GM13977 (cell line): ENCODE results near the gene KRTAP24-1.

Source experiments
- DNase-seq: peaks from one replicate; pipeline ENCODE4 v3.0.0; 2012; ENCODE audit warnings: low spot score
- in situ Hi-C: fragments of 300-500 bp; cut with MboI; formaldehyde crosslinking; loops from one replicate; pipeline ENCODE4 v1.12.0; 2022; ENCODE audit warnings: low sequenced_read_pairs, low pct_unique_long_range_greater_than_20kb, mixed read lengths, inconsistent platforms; ENCODE audit not compliant: unreplicated experiment
- TF ChIP-seq, protein P1 (sequence below): IDR thresholded peaks from 2 replicates; pipeline ENCODE4 v1.5.1; 2012; ENCODE audit warnings: mild to moderate bottlenecking, control low read depth; ENCODE audit not compliant: insufficient read depth; ENCODE audit errors: extremely low read depth, missing control alignments

Gene KRTAP24-1

DNA sequence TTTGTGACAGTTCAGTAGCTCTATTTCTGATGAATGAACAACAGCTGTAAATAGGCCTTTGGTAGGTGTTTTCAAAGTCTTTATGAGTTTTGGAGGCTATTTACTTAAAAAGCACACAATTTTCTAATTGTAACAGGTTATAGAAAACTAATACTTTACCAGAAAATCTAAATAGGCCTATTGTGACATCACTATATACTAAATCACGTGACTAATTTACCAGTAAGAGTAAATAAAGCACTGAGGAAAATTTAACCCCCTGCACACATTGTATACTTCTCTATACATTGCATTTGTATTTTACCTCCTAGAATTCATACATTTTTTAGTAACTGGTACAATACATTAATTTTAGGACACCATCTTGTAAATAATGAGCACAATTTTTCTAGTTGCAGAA is 22.4 kb upstream of the KRTAP24-1 start:
- no peak for DNase-seq
- in situ Hi-C loops: no loop called here
- TF ChIP-seq, protein P1, sequence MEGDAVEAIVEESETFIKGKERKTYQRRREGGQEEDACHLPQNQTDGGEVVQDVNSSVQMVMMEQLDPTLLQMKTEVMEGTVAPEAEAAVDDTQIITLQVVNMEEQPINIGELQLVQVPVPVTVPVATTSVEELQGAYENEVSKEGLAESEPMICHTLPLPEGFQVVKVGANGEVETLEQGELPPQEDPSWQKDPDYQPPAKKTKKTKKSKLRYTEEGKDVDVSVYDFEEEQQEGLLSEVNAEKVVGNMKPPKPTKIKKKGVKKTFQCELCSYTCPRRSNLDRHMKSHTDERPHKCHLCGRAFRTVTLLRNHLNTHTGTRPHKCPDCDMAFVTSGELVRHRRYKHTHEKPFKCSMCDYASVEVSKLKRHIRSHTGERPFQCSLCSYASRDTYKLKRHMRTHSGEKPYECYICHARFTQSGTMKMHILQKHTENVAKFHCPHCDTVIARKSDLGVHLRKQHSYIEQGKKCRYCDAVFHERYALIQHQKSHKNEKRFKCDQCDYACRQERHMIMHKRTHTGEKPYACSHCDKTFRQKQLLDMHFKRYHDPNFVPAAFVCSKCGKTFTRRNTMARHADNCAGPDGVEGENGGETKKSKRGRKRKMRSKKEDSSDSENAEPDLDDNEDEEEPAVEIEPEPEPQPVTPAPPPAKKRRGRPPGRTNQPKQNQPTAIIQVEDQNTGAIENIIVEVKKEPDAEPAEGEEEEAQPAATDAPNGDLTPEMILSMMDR: no peak

DNA sequence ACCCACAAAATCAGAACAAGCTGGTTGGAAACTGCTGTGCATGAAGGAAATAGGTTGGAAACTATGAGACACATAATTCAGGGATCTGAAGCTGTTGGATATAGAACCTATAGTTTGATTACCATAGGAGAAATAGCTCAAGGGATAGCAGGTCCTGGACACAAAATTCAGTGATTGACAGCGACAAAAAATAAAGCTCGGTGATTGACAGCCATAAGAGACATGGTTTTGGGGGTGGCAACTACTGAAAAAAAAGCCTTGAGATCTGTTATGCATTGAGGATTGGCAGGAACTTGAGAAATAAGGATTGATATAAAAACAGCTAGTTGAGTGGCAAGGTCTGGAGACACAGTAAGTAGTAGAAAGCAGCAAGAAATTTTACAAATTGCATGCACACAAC is 6.5 kb upstream of the KRTAP24-1 start, which contains the start of gene KRTAP25-1:
Gene KRTAP25-1 (minus strand): TSS at position 300 of the 400 bp plus-strand sequence. CDS start 24 bp downstream, at position 276.
- in situ Hi-C loops: no loop called here
- DNase-seq: no peak
- TF ChIP-seq, protein P1: no peak

GRCh38 chr21:30271611-30272010 is 11.1 kb downstream of the KRTAP24-1 start:
- no peak for DNase-seq
- in situ Hi-C loops: no loop called here
- TF ChIP-seq, protein P1: no peak

- in situ Hi-C loops: no loop called here
- TF ChIP-seq, protein P1: no peak
- no peak for DNase-seq
Measured at GRCh38 chr21:30271156-30271555, 11.6 kb downstream of the KRTAP24-1 start.

- in situ Hi-C loops: no loop called here
- TF ChIP-seq, protein P1: no peak
- no peak for DNase-seq
Measured at GRCh38 chr21:30269803-30270530, 12.8 kb downstream of the KRTAP24-1 start.

DNA sequence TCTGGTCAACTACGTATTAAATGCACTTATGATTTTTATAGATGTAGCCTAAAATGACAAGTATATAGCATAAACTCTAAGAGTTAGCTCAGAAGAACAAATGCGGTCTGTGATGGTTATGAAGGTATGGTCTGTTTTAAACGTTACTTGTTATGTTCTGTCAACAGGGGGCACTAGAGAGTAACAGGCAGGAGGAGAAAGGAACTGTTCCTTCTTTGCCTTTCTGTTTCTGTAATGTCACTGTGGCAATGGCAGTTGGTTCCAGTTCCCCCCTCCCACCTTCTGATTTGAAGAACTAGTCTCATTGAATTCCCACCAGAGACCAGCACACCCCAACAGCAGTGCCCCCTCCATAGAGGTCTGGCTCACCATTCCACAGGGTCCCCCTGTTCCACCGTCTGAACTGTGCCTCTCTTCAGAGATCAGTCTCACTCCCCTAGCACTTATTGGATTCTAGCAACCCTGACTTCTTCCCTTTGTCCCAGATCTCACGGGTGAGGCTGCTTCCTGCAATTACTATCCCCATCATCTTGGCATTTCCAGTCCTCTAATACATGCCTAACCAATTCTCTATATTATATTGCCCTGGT is 14.0 kb downstream of the KRTAP24-1 start:
- TF ChIP-seq, protein P1: no peak
- in situ Hi-C loops: no loop called here
- DNase-seq: no peak
